ENCODE results near the gene MANEAL. TPM values are rescaled to one million over a fixed set of nuclear protein-coding genes. Genes with fewer than 3 reads are reported as not detected.

Gene MANEAL
- 1 to 10 TPM; 1.4 to 4.7 (median 3.0) TPM for polyA plus RNA-seq (ENCODE audit: low read depth in 6 of 6)

- Mint-ChIP-seq H3K4me3 (peak within 1 kb of the TSS; percentile 73 to 92 (median 88)), H3K4me1 (peaks cover 17 to 23% (median 19%) of the 10 kb centered on the region in 3 donors), H3K27me3 (peaks cover 12 to 37% (median 32%) of the 10 kb centered on the region in 3 donors), H3K9me3 (no peaks in the 10 kb centered on the region), H3K36me3 (peaks cover 0 to 2% of the 10 kb centered on the region in 2 donors), H3K27ac (peak within 1 kb of the TSS in 1 of 6 donors; percentile 53)
- peak; percentile 48 for DNase-seq
- peak; percentile 85 to 87 for ATAC-seq (ENCODE audit: low read depth in 2 of 2)
These were observed at the start of gene MANEAL for GRCh38 chr1:37793773-37794371. MANEAL (plus strand) TSS chr1:37793847; CDS start chr1:37794183, 336 bp downstream.

- Mint-ChIP-seq H3K4me3 (no peak overlapping the region), H3K36me3 (peaks cover 3 to 7% of the 10 kb centered on the region in 2 donors), H3K27ac (no peak overlapping the region), H3K9me3 (peaks cover 0 to 10% (median 5%) of the 10 kb centered on the region in 7 donors), H3K27me3 (peaks cover 37 to 52% (median 52%) of the 10 kb centered on the region in 3 donors), H3K4me1 (peaks cover 0 to 2% (median 1%) of the 10 kb centered on the region in 3 donors)
- ATAC-seq (ENCODE audit: low read depth in 2 of 2) (no peak), DNase-seq (no peak)
These were observed 46.8 kb upstream of the MANEAL start for GRCh38 chr1:37746806-37747205.

DNA sequence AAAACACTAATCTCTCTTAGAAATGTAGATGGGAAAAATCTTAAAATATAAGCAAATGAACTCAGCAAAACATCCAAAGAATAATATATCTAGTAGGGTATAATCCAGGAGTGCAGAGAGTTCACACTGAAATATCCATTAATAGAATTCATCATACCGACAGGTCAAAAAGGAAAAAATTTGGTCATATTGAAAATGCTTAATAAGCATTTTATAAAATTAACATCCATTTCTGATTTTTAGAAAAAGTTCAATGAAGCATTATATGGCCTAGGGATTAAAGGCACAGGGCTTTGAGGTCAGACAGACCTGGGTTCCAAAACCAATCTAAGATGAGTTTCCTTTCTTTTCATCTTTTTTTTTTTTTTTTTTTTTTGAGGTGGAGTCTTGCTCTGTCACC lies 45.1 kb upstream of the MANEAL start:
- peaks cover 30 to 62% (median 53%) of the 10 kb centered on the region in 3 donors for H3K27me3 Mint-ChIP-seq

DNA sequence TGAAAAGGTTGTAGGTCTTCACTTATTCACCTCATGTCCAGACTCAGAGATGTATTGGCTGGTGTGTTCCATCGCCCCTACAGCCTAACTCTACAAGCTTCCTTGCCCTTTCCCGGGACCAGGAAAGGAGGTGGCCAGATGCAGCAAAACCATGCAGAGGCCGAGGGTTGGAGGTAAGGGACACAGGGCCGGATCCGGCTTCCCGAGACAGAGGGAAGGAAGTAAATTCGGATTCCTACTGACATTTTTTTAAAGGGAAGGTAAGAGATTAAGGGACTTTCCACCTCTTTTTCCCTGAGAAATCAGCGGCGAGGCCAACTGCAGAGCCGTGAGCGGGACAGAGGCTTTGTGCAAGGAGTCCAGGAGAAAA lies 41.4 kb upstream of the MANEAL start:
- Mint-ChIP-seq H3K36me3 (no peaks in the 10 kb centered on the region), H3K4me1 (peaks cover 5 to 17% (median 16%) of the 10 kb centered on the region in 3 donors), H3K9me3 (peaks cover 0 to 5% (median 0%) of the 10 kb centered on the region in 7 donors), H3K27me3 (peaks cover 27 to 68% (median 39%) of the 10 kb centered on the region in 3 donors), H3K4me3 (peak overlapping the region; percentile 63 to 90 (median 84)), H3K27ac (no peak overlapping the region)
- ATAC-seq (ENCODE audit: low read depth in 2 of 2) (no peak), DNase-seq (no peak)

More for the DNA sequence above, 45.1 kb upstream of the MANEAL start:
- H3K36me3 Mint-ChIP-seq, result peaks cover 3 to 7% of the 10 kb centered on the region in 2 donors
- no peak overlapping the region for H3K4me3 Mint-ChIP-seq
- H3K4me1 Mint-ChIP-seq, result peaks cover 5 to 14% (median 13%) of the 10 kb centered on the region in 3 donors
- ATAC-seq (ENCODE audit: low read depth in 2 of 2) (no peak), DNase-seq (no peak)
- H3K9me3 Mint-ChIP-seq, result peaks cover 0 to 10% (median 5%) of the 10 kb centered on the region in 7 donors
- no peak overlapping the region for H3K27ac Mint-ChIP-seq

- Mint-ChIP-seq H3K9me3 (peaks cover 0 to 1% (median 0%) of the 10 kb centered on the region in 7 donors), H3K36me3 (no peaks in the 10 kb centered on the region), H3K27ac (peak overlapping the region in 1 of 6 donors; percentile 56), H3K27me3 (peaks cover 27 to 62% (median 33%) of the 10 kb centered on the region in 3 donors), H3K4me3 (peak overlapping the region; percentile 63 to 90 (median 84)), H3K4me1 (peaks cover 5 to 17% (median 16%) of the 10 kb centered on the region in 3 donors)
- peak; percentile 71 to 72 for ATAC-seq (ENCODE audit: low read depth in 2 of 2)
- no peak for DNase-seq
These were observed 40.8 kb upstream of the MANEAL start for GRCh38 chr1:37752583-37753471.

- ATAC-seq (ENCODE audit: low read depth in 2 of 2) (no peak), DNase-seq (no peak)
- peaks cover 0 to 1% (median 0%) of the 10 kb centered on the region in 7 donors for H3K9me3 Mint-ChIP-seq
- H3K4me3 Mint-ChIP-seq, result peak overlapping the region; percentile 22 to 88 (median 72)
- H3K27me3 Mint-ChIP-seq, result peaks cover 22 to 61% (median 33%) of the 10 kb centered on the region in 3 donors
- no peaks in the 10 kb centered on the region for H3K36me3 Mint-ChIP-seq
- peaks cover 5 to 17% (median 16%) of the 10 kb centered on the region in 3 donors for H3K4me1 Mint-ChIP-seq
- H3K27ac Mint-ChIP-seq, result peak overlapping the region in 1 of 6 donors; percentile 33
These were observed 40.0 kb upstream of the MANEAL start for GRCh38 chr1:37753473-37754321.

DNA sequence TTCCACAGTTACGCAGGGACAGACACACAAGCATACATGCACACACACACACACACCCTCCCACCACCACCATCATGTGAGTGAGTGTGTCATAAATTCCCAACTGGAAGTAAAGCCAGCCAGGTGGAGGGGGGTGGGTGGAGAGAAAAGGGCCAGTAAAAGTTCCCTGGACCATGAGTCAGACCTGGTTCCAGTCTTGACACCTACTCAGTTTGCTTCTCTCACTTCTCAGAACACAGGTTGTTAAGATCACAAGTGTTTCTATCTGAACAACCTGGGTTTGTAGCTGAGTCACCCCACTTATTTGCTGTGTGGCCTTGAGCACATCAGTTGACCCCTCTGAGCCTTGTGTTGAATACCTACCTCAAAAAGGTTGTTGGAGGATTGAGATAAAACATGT lies 38.4 kb upstream of the MANEAL start:
- ATAC-seq (ENCODE audit: low read depth in 2 of 2) (no peak), DNase-seq (no peak)
- no peak overlapping the region for H3K27ac Mint-ChIP-seq
- no peaks in the 10 kb centered on the region for H3K36me3 Mint-ChIP-seq
- H3K4me1 Mint-ChIP-seq, result peaks cover 5 to 17% (median 16%) of the 10 kb centered on the region in 3 donors
- no peaks in the 10 kb centered on the region for H3K9me3 Mint-ChIP-seq
- H3K27me3 Mint-ChIP-seq, result peaks cover 15 to 49% (median 28%) of the 10 kb centered on the region in 3 donors
- H3K4me3 Mint-ChIP-seq, result peak overlapping the region in 1 of 8 donors; percentile 25

DNA sequence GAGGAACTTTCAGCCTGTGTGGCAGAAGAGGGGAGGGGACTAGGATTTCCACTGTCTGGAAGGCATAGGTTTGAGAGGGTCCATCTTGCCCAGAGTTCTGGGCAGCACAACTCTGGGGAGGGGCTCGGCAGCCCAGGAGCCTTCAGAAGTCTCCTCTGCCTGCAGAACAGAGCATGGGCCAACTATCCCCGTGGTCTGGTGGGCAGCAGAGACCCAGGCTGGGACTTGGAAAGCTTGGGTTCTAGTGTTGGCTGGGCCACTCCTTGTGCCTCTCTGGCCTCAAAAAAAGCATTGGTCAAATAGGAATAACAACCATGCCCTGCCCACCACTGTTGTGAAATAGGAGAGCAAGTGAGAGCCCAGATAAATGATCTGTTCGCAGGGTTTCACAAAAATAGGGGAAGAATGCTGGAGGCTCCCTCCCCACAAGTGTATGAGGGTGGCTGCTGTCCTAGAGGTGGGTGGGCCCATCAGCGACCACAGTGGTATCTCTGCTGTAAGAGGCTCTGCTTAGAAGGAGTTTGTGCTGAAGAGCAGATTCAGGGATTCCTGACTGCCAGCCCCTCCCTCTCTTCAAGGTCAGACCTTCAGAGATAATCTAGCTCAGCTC lies 37.6 kb upstream of the MANEAL start:
- peak overlapping the region in 1 of 6 donors; percentile 30 for H3K27ac Mint-ChIP-seq
- no peaks in the 10 kb centered on the region for H3K9me3 Mint-ChIP-seq
- H3K4me3 Mint-ChIP-seq, result no peak overlapping the region
- H3K36me3 Mint-ChIP-seq, result no peaks in the 10 kb centered on the region
- DNase-seq, result no peak
- peaks cover 5 to 17% (median 16%) of the 10 kb centered on the region in 3 donors for H3K4me1 Mint-ChIP-seq
- no peak for ATAC-seq (ENCODE audit: low read depth in 2 of 2)
- H3K27me3 Mint-ChIP-seq, result peaks cover 13 to 42% (median 24%) of the 10 kb centered on the region in 3 donors

DNA sequence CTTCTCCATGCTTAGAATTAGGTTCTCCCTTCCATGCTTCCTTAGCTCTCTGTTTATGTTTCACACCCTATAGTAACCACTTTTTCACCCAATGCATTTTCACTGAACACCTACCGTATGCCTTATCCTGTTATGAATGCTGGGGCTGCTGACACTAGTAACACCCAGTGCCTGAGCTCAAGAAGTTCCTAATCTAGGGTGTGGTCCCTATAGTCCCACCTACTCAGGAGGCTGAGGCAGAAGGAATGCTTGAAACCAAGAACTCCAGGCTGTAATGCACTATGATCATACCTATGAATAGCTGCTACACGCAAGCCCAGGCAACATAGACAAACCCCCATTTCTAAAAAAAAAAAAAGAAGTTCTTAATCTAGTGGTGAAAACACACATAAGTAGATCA lies 34.2 kb upstream of the MANEAL start:
- peaks cover 30 to 47% (median 32%) of the 10 kb centered on the region in 3 donors for H3K27me3 Mint-ChIP-seq
- ATAC-seq (ENCODE audit: low read depth in 2 of 2), result no peak
- no peak overlapping the region for H3K27ac Mint-ChIP-seq
- no peak overlapping the region for H3K4me3 Mint-ChIP-seq
- H3K9me3 Mint-ChIP-seq, result peaks cover 0 to 4% (median 1%) of the 10 kb centered on the region in 7 donors
- peaks cover 0 to 3% of the 10 kb centered on the region in 2 donors for H3K36me3 Mint-ChIP-seq
- no peak for DNase-seq
- H3K4me1 Mint-ChIP-seq, result peaks cover 3 to 4% (median 3%) of the 10 kb centered on the region in 3 donors

GRCh38 chr1:37761416-37762095 lies 32.1 kb upstream of the MANEAL start:
- no peak overlapping the region for H3K27ac Mint-ChIP-seq
- peaks cover 42 to 54% (median 45%) of the 10 kb centered on the region in 3 donors for H3K27me3 Mint-ChIP-seq
- DNase-seq (no peak), ATAC-seq (ENCODE audit: low read depth in 2 of 2) (no peak)
- H3K4me3 Mint-ChIP-seq, result no peak overlapping the region
- H3K4me1 Mint-ChIP-seq, result peaks cover 10 to 22% (median 15%) of the 10 kb centered on the region in 3 donors
- peaks cover 0 to 8% (median 3%) of the 10 kb centered on the region in 7 donors for H3K9me3 Mint-ChIP-seq
- H3K36me3 Mint-ChIP-seq, result peaks cover 0 to 10% of the 10 kb centered on the region in 2 donors

DNA sequence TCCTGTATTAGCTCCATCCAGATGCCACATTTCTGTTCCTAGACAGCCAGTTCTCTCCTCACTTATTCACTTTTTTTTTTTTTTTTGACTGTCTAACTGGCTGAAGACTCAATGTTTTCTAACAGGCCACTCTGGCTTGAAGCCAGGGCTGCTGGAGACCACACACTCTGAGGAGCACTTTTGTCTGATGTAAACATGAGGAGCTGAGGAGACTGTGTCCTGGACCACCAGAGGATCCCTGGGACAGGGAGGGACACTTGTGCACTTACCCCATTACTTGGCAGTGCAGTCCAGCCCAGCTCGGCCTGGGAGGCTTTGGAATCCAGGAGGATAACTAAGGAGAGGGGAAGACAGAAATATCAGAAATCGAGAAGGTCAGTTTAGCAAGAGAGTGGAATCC lies 31.1 kb upstream of the MANEAL start:
- DNase-seq (no peak), ATAC-seq (ENCODE audit: low read depth in 2 of 2) (no peak)
- Mint-ChIP-seq H3K4me1 (peaks cover 10 to 25% (median 15%) of the 10 kb centered on the region in 3 donors), H3K4me3 (no peak overlapping the region), H3K9me3 (peaks cover 0 to 8% (median 3%) of the 10 kb centered on the region in 7 donors), H3K27me3 (peaks cover 48 to 62% (median 55%) of the 10 kb centered on the region in 3 donors), H3K27ac (peak overlapping the region in 2 of 6 donors; percentile 49 to 80), H3K36me3 (peaks cover 0 to 10% of the 10 kb centered on the region in 2 donors)

All from naive B cell (primary cell).